Measurements from ENCODE around the gene ATXN1.

- TF ChIP-seq CTCF (IDR thresholded peaks at IDR 0.05) (no peak), POLR2A (IDR thresholded peaks at IDR 0.05) (no peak), EP300 (IDR thresholded peaks at IDR 0.05) (no peak)
Measured at GRCh38 chr6:16352258-16352635, 409.0 kb downstream of the ATXN1 start.
